Fibroblast of villous mesenchyme (primary cell): ENCODE measurements around the gene KCTD12. TPM values are rescaled to one million over a fixed set of nuclear protein-coding genes. Genes with fewer than 3 reads are reported as not detected.

Experiments used
- DNase-seq: peaks from one replicate; pipeline ENCODE4 v3.0.0-alpha.2; 2010; ENCODE audit warnings: low read depth
- H3K4me3 ChIP-seq: 2 replicates; pipeline ENCODE4 v1.5.1; 2011; ENCODE audit warnings: low read depth, mild to moderate bottlenecking, low read length
- CTCF ChIP-seq: IDR thresholded peaks from 2 replicates; pipeline ENCODE4 v1.5.1; 2012; ENCODE audit warnings: low read depth, mild to moderate bottlenecking, low read length; ENCODE audit not compliant: insufficient read depth
- total RNA-seq: library from RNA; depleted of rRNA; stranded (reverse); fragments of >200 nt; gene quantifications from 2 replicates; pipeline ENCODE4 v1.2.3, GENCODE V29; 2012

KCTD12 gene
- total RNA-seq, 1 donor, result 18.6 TPM

- no peak for TF ChIP-seq CTCF
- no peak overlapping the region for H3K4me3 ChIP-seq
- DNase-seq, result no peak
These were observed 2.2 kb upstream of the KCTD12 start for GRCh38 chr13:76888421-76888820.

GRCh38 chr13:76887076-76887563 lies 915 bp upstream of the KCTD12 start:
- H3K4me3 ChIP-seq, result peak overlapping the region; percentile 67
- DNase-seq, result no peak
- TF ChIP-seq CTCF, result no peak

GRCh38 chr13:76886005-76886291 lies 257 bp downstream of the KCTD12 start:
- DNase-seq, result no peak
- no peak for TF ChIP-seq CTCF
- H3K4me3 ChIP-seq, result peak overlapping the region; percentile 67

- peak; percentile 32 for TF ChIP-seq CTCF
- H3K4me3 ChIP-seq, result peak overlapping the region; percentile 67
- peak; percentile 75 for DNase-seq
These were observed 801 bp downstream of the KCTD12 start for GRCh38 chr13:76885203-76886004.

GRCh38 chr13:76884907-76885202 lies 1.4 kb downstream of the KCTD12 start:
- peak overlapping the region; percentile 67 for H3K4me3 ChIP-seq
- no peak for DNase-seq
- no peak for TF ChIP-seq CTCF

GRCh38 chr13:76884186-76884906 lies 1.9 kb downstream of the KCTD12 start:
- peak; percentile 42 for TF ChIP-seq CTCF
- H3K4me3 ChIP-seq, result peak overlapping the region; percentile 67
- DNase-seq, result peak; percentile 60
